Activated T-cell treated with anti-CD3 and anti-CD28 coated beads, Interleukin-2, amount 50 U/mL, for 4 hours (primary cell): ENCODE measurements around the gene NBPF9. TPM values are rescaled to one million over a fixed set of nuclear protein-coding genes. Genes with fewer than 3 reads are reported as not detected.
"Not testable (repeated sequence)": the region's sequence is repeated elsewhere in the genome, so short reads cannot be mapped to it uniquely, and the experiment has no call there.

Source experiments
- ATAC-seq, 2 donors: fragments of 200-7000 bp; cut with Tn5 transposase; one replicate each; pipeline ENCODE4 v1.10.0; 2021
- DNase-seq: peaks from one replicate; pipeline ENCODE4 v3.0.0-alpha.2; 2020
- H3K27me3 Mint-ChIP-seq: one replicate; pipeline ENCODE4 v1.8.0; 2021; ENCODE audit warnings: low read depth, mixed read lengths
- H3K36me3 Mint-ChIP-seq: one replicate; pipeline ENCODE4 v1.8.0; 2022; ENCODE audit warnings: mixed read lengths; ENCODE audit not compliant: insufficient read depth
- H3K4me1 Mint-ChIP-seq: one replicate; pipeline ENCODE4 v1.8.0; 2021; ENCODE audit warnings: low read depth, mixed read lengths
- H3K4me3 Mint-ChIP-seq: one replicate; pipeline ENCODE4 v1.8.0; 2021; ENCODE audit warnings: mild to moderate bottlenecking, moderate library complexity, mixed read lengths
- H3K9me3 Mint-ChIP-seq: one replicate; pipeline ENCODE4 v1.8.0; 2021; ENCODE audit warnings: mixed read lengths
- total RNA-seq, 3 donors: library from RNA; stranded (reverse); gene quantifications; one replicate each; pipeline ENCODE4 v1.2.1, GENCODE V29; 2021

Gene NBPF9
- total RNA-seq = 10 to 100 TPM; 11.1 to 15.9 (median 13.2) TPM

DNA sequence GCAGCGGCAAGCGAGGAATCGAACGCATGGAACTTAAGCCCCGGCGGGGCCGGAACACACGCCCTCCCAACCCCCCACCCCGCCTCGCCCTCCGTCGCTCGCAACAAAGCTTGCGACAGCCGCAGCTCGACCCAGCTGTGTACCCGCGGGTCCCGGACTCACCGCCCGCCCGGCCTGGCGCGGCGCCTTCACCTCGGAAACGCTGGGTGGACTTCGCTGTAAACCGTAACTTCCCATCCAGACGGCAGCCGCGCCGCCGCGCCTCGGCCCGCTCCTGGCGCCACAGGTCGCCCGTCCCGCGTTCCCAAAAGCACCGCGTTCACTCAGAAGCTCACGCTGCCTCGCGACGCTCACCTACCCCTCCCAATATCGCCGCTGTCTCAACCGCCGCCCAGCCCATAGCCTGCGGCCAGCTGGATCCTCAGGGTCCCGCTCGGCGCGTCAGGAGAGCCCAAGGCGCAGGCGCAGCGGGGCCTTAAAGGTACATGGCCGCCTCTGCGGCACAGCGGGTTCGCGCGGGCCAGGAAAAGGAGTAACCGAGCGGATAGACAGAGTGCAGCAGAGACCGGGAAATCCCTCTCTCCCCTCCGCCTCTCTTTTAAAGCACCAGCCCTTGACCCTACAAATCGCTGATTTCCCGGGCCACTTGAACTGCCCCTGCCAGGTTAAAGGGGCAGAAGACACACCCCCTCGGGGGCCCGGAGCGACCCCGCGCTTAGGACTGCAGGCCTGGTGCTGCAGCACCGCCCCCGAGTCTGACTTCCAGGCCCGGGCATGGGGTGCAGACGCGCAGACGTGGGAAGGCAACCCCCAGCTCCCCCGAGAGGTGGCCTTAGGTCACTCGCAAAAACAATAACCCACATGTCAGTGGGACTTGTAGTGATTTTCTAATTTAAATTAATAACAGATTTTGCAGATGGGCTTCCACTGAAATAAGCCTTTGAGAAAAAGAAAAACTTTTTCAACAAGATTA is at the start of gene NBPF9:
Gene NBPF9 (minus strand): TSS at position 443 of the 973 bp plus-strand sequence. CDS start 21,412 bp downstream, outside the sequence.
- H3K4me1 Mint-ChIP-seq, H3K36me3 Mint-ChIP-seq, H3K27me3 Mint-ChIP-seq, H3K9me3 Mint-ChIP-seq: not testable (repeated sequence)
- H3K4me3 Mint-ChIP-seq = peak within 1 kb of the TSS; percentile 99
- DNase-seq = peak; percentile 20
- ATAC-seq = peak; percentile 96 to 97

DNA sequence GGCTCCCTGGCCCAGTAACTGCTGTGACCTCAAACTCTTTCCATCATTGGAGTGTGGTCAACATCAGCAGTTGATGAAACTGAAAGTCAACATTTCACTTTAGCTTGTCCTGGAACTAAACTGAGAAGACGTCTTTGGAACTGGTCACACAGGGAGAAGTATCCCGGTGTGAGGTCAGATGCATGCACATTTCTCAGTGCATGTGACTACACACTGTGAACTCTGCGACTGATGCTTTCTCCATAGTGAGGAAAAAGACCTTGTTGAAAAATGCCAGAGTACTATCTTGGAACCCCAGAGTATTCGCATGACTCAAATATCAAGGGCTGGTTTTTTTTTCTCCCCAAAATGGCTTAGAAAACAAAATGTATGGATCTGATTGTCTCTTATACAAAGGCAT is 46.6 kb upstream of the NBPF9 start:
- H3K9me3 Mint-ChIP-seq, H3K36me3 Mint-ChIP-seq, H3K27me3 Mint-ChIP-seq, DNase-seq, H3K4me1 Mint-ChIP-seq, ATAC-seq, H3K4me3 Mint-ChIP-seq: not testable (repeated sequence)

- not testable (repeated sequence) for DNase-seq, ATAC-seq, H3K27me3 Mint-ChIP-seq, H3K9me3 Mint-ChIP-seq, H3K4me1 Mint-ChIP-seq, H3K36me3 Mint-ChIP-seq, H3K4me3 Mint-ChIP-seq
Measured at GRCh38 chr1:149137585-149137984, 34.2 kb upstream of the NBPF9 start.

- not testable (repeated sequence) for H3K4me3 Mint-ChIP-seq, H3K4me1 Mint-ChIP-seq, H3K27me3 Mint-ChIP-seq, ATAC-seq, H3K9me3 Mint-ChIP-seq, DNase-seq, H3K36me3 Mint-ChIP-seq
Measured at GRCh38 chr1:149130938-149131337, 27.6 kb upstream of the NBPF9 start.

DNA sequence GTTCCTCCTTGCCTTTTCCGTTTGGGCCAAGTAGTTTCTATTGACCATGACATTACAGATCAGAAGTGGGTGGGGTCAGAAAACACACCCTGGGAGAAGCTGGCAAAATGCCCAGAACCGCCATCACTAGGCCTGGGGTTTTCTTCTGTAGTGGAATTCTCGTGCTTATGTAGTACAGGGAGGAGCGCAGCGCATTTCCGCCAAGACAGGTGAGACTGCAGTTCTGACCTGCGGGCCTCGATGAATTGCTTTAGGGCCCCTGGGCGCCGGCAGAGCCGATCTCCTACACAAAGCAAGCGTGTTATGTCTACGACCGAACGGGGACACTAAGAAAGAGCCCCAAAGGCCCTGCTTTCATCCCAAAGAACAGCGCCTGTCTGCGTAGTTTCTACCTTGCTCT is 25.9 kb upstream of the NBPF9 start:
- not testable (repeated sequence) for H3K36me3 Mint-ChIP-seq, H3K4me1 Mint-ChIP-seq, H3K4me3 Mint-ChIP-seq, H3K27me3 Mint-ChIP-seq, H3K9me3 Mint-ChIP-seq, DNase-seq
- peak in 1 of 2 donors; percentile 21 for ATAC-seq

- H3K4me1 Mint-ChIP-seq, H3K36me3 Mint-ChIP-seq, H3K27me3 Mint-ChIP-seq, H3K9me3 Mint-ChIP-seq, H3K4me3 Mint-ChIP-seq, ATAC-seq, DNase-seq: not testable (repeated sequence)
Measured at GRCh38 chr1:149126555-149127145, 23.3 kb upstream of the NBPF9 start.

DNA sequence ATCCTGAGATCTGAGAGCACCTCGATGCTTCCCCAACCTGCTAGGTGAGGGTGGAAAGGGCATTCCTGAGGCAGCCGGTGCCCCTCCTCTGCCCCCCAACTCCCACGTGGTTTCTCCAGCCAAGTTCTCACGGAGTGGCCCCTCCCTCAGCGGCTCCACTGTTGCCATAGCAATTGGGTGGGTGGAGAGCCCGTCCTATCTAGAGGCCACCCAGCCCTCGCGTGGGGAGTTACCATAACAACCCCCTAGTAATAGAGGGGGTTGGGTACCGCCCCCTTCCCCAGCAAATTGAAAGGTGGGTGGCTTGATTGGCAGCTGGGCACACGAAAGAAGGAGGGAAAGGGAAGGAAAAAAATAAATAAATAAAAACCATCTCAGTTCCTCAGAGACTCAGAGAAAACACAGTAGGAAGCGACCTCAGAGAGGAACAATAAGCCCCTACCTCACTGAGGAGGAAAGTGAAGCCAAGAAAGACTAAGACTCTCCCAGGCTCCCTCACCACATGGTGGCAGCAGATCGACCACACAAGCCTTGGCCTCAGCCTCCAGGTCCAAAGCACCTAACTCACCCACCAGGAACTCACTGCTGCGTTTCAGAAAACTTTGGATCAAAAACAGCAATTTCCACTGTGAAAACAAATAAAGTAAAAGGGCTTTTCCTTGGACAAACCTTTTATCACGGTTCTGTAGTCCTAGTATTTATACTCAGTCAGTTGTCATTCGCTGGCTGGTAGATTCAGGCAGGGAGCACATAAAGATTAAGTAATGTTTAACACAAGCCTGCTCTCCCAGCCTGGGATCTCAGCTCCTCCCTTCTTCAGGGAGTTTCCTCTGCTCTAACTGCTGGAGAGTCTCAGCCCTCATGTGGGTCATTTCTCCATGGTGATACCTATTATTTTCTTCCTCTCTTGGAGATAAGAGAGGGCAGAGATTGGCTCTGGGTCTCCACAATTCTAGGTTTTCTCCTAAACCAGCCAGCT is 20.9 kb upstream of the NBPF9 start:
- not testable (repeated sequence) for H3K4me3 Mint-ChIP-seq, ATAC-seq, DNase-seq, H3K36me3 Mint-ChIP-seq, H3K27me3 Mint-ChIP-seq, H3K9me3 Mint-ChIP-seq, H3K4me1 Mint-ChIP-seq

DNA sequence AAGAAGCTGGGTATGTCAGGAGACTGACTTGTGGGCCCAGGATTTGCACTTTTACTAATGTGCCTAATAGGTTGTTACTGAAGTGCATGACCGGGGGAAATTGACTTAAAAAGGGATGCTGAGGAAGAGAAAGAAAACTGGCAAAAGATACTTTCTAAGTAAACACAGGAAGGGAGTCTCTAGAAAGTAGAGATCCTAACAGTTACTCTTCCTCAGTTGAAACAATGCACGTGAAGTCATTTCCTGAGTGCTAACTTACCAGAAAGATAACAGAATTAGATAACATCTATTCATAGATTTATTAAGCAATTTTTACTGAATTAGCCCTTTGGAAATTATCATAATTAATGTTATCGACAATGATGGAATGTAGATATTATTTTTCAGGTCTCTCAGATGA is 9.5 kb upstream of the NBPF9 start:
- not testable (repeated sequence) for H3K36me3 Mint-ChIP-seq, H3K4me1 Mint-ChIP-seq, H3K9me3 Mint-ChIP-seq, ATAC-seq, H3K4me3 Mint-ChIP-seq, DNase-seq, H3K27me3 Mint-ChIP-seq

DNA sequence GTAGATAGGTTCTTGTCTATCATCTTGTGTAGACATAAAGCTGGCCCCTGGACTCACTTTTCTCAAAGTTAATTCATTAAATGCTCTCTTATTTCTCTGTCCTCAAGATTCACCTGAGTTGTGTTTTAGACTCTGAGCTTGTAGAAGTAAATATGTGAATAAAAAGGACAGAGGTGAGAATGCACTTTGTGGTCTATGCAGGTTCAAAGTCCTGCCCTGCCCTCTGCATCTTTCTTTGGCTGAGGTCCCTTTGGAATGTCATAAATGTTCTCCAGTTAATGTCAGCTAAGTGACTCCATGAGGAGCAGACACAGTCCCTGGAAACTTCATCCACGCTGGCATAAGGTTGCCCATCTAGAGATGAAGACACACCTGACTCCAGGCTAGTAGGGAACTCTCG is 7.0 kb upstream of the NBPF9 start:
- not testable (repeated sequence) for H3K36me3 Mint-ChIP-seq, H3K27me3 Mint-ChIP-seq, DNase-seq, H3K4me1 Mint-ChIP-seq, H3K9me3 Mint-ChIP-seq, H3K4me3 Mint-ChIP-seq, ATAC-seq

GRCh38 chr1:149102574-149102973 is 777 bp downstream of the NBPF9 start:
- not testable (repeated sequence) for H3K9me3 Mint-ChIP-seq, H3K36me3 Mint-ChIP-seq, H3K4me1 Mint-ChIP-seq, H3K27me3 Mint-ChIP-seq
- ATAC-seq (peak; percentile 36 to 54), DNase-seq (peak; percentile 21)
- peak overlapping the region; percentile 99 for H3K4me3 Mint-ChIP-seq

DNA sequence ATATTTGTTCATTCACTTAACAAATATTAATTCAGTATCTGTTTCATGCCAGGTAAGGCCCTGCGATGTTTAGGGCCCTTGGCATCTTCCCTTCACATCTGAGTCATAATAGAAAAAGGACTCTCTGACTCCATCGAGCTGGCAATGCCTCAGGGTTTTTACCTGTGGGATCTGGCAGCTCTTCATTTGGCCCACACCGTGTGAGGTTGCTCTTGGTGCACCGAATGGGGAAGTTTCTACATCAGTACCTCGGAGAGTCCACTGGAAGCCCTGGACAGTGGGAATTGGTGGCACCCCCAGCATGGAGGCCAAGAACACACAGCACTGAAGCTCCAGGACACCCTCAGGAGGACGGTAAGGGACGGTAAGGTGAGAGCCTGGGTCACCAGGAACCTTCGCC is 5.1 kb downstream of the NBPF9 start:
- not testable (repeated sequence) for ATAC-seq, H3K27me3 Mint-ChIP-seq, H3K36me3 Mint-ChIP-seq, H3K9me3 Mint-ChIP-seq, DNase-seq, H3K4me3 Mint-ChIP-seq, H3K4me1 Mint-ChIP-seq

- H3K4me1 Mint-ChIP-seq, DNase-seq, ATAC-seq, H3K27me3 Mint-ChIP-seq, H3K4me3 Mint-ChIP-seq, H3K36me3 Mint-ChIP-seq, H3K9me3 Mint-ChIP-seq: not testable (repeated sequence)
Measured at GRCh38 chr1:149093155-149093554, 10.2 kb downstream of the NBPF9 start.

GRCh38 chr1:149075505-149076127 is 27.7 kb downstream of the NBPF9 start:
- H3K4me1 Mint-ChIP-seq, H3K9me3 Mint-ChIP-seq, DNase-seq, H3K4me3 Mint-ChIP-seq, H3K27me3 Mint-ChIP-seq, ATAC-seq, H3K36me3 Mint-ChIP-seq: not testable (repeated sequence)

DNA sequence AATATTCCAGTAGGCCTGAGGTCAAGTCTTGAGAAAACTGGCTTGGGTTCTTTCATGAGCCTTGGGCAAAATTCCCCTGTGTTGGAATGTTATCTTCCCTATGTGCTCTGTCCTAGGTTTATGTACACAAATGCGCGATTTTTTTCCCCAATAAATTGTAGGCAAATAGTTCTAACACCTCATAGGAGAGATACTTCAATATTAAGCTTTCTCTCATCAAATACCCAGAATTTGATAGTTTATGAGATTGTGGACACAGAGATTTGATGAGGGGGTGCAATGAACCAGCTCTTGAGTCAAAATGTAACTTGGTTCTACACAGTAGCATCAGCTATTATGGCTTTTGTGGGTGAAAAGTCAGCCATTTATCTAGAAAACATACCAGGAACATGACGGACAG is 38.7 kb downstream of the NBPF9 start:
- not testable (repeated sequence) for H3K27me3 Mint-ChIP-seq, H3K4me3 Mint-ChIP-seq, H3K36me3 Mint-ChIP-seq, H3K4me1 Mint-ChIP-seq, DNase-seq, ATAC-seq, H3K9me3 Mint-ChIP-seq
